Neuronal stem cell (in vitro differentiated cells): ENCODE results near the gene C11orf86.
A peak's percentile ranks its signal among the peaks of the same experiment; 100 is the strongest.
"Not testable (repeated sequence)": the region's sequence is repeated elsewhere in the genome, so short reads cannot be mapped to it uniquely, and the experiment has no call there.

Source experiments
- DNase-seq: peaks from one replicate; pipeline ENCODE4 v3.0.0-alpha.2; 2013; ENCODE audit warnings: low spot score
- H2AFZ ChIP-seq: one replicate; pipeline ENCODE4 v1.6.1; 2013; ENCODE audit warnings: mild to moderate bottlenecking, low read length, inconsistent platforms
- H2AK5ac ChIP-seq: 2 replicates; pipeline ENCODE4 v1.6.1; 2013; ENCODE audit warnings: low read depth, mild to moderate bottlenecking, inconsistent platforms, low read length, moderate library complexity, mixed read lengths
- H2BK120ac ChIP-seq: 2 replicates; pipeline ENCODE4 v1.6.1; 2013; ENCODE audit warnings: low read depth, mild to moderate bottlenecking, inconsistent platforms, low read length, moderate library complexity, mixed read lengths
- H2BK12ac ChIP-seq: one replicate; pipeline ENCODE4 v1.6.1; 2013; ENCODE audit warnings: low read length, inconsistent platforms
- H2BK15ac ChIP-seq: 2 replicates; pipeline ENCODE4 v1.6.1; 2013; ENCODE audit warnings: mild to moderate bottlenecking, low read length, inconsistent platforms, mixed read lengths
- H2BK5ac ChIP-seq: one replicate; pipeline ENCODE4 v1.6.1; 2013; ENCODE audit warnings: inconsistent platforms, mild to moderate bottlenecking, low read length, moderate library complexity
- H3K14ac ChIP-seq: one replicate; pipeline ENCODE4 v1.6.1; 2013; ENCODE audit warnings: low read length, inconsistent platforms
- H3K18ac ChIP-seq: 2 replicates; pipeline ENCODE4 v1.6.1; 2013; ENCODE audit warnings: low read length, inconsistent platforms
- H3K23ac ChIP-seq: 2 replicates; pipeline ENCODE4 v1.6.1; 2013; ENCODE audit warnings: low read depth, mild to moderate bottlenecking, mixed read lengths, low read length, inconsistent platforms; ENCODE audit not compliant: poor library complexity
- H3K27ac ChIP-seq: replicated peaks from 3 replicates; pipeline ENCODE4 v1.5.1; 2013; ENCODE audit warnings: low read length, inconsistent platforms
- H3K27me3 ChIP-seq, 3 experiments: 2 replicates each; pipeline ENCODE4 v1.6.1; 2013; ENCODE audit warnings: low read length in 3 of 3, mild to moderate bottlenecking in 2 of 3, inconsistent platforms in 1 of 3, low read depth in 1 of 3, mixed read lengths in 1 of 3, moderate library complexity in 1 of 3; ENCODE audit not compliant: control insufficient read depth in 3 of 3, insufficient read depth in 3 of 3
- H3K36me3 ChIP-seq, 2 donors: replicated peaks in 1 of 2; 2 replicates each; pipeline ENCODE4 v1.6.1; 2013; ENCODE audit warnings: low read length in 2 of 2; ENCODE audit not compliant: control insufficient read depth in 2 of 2, insufficient read depth in 2 of 2
- H3K4ac ChIP-seq: 2 replicates; pipeline ENCODE4 v1.6.1; 2013; ENCODE audit warnings: inconsistent platforms, mild to moderate bottlenecking, low read length, moderate library complexity
- H3K4me1 ChIP-seq, 2 donors: 1 replicate in 1 of 2; 2 replicates in 1 of 2; pipeline ENCODE4 v1.6.1; 2013; ENCODE audit warnings: low read length in 2 of 2, low read depth in 1 of 2; ENCODE audit not compliant: control insufficient read depth in 2 of 2, insufficient read depth in 1 of 2
- H3K4me2 ChIP-seq: one replicate; pipeline ENCODE4 v1.6.1; 2013; ENCODE audit warnings: mild to moderate bottlenecking, low read length, inconsistent platforms; ENCODE audit not compliant: insufficient read depth, poor library complexity, severe bottlenecking
- H3K4me3 ChIP-seq, 2 donors: 2 replicates each; pipeline ENCODE4 v1.5.1; 2013; ENCODE audit warnings: low read length in 2 of 2, mild to moderate bottlenecking in 2 of 2, inconsistent platforms in 1 of 2, moderate library complexity in 1 of 2
- H3K79me1 ChIP-seq: one replicate; pipeline ENCODE4 v1.6.1; 2013; ENCODE audit warnings: low read depth, mild to moderate bottlenecking, inconsistent platforms, low read length, moderate library complexity
- H3K9ac ChIP-seq: one replicate; pipeline ENCODE4 v1.6.1; 2013; ENCODE audit warnings: mild to moderate bottlenecking, low read depth, low read length, inconsistent platforms; ENCODE audit not compliant: poor library complexity
- H3K9me3 ChIP-seq, 2 donors: replicated peaks in 1 of 2; 2 replicates each; pipeline versions ENCODE3 to v1.6.1; 2013; ENCODE audit warnings: low read length in 2 of 2, mild to moderate bottlenecking in 2 of 2, inconsistent platforms in 1 of 2, low read depth in 1 of 2, mixed read lengths in 1 of 2, moderate library complexity in 1 of 2; ENCODE audit not compliant: control insufficient read depth in 2 of 2, insufficient read depth in 1 of 2
- H4K8ac ChIP-seq: one replicate; pipeline ENCODE4 v1.6.1; 2013; ENCODE audit warnings: low read depth, mild to moderate bottlenecking, inconsistent platforms, low read length, moderate library complexity
- H4K91ac ChIP-seq: one replicate; pipeline ENCODE4 v1.6.1; 2013; ENCODE audit warnings: low read length, low read depth, mild to moderate bottlenecking, inconsistent platforms; ENCODE audit not compliant: poor library complexity
- WGBS, 2 donors: extraction: QIAGEN DNeasy Blood & Tissue Kit; methylation state at CpG; one replicate each; pipeline ENCODE4 v1.1.7; 2013; ENCODE audit warnings: missing lambda C conversion rate in 2 of 2, mixed read lengths in 1 of 2; ENCODE audit not compliant: insufficient read length in 2 of 2, insufficient replicate concordance in 1 of 2; ENCODE audit errors: extremely low coverage in 2 of 2; 5-methylcytosine and 5-hydroxymethylcytosine counted together

C11orf86 gene

DNA sequence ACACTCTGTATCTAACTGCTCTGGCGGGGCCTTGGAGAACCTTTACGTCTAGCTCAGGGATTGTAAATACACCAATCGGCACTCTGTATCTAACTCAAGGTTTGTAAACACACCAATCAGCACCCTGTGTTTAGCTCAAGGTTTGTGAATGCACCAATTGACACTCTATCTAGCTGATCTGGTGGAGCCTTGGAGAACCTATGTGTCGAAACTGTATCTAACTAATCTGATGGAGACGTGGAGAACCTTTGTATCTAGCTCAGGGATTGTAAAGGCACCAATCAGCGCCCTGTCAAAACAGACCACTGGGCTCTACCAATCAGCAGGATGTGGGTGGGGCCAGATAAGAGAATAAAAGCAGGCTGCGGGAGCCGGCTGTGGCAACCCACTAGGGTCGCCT is 14.3 kb downstream of the C11orf86 start:
- H2BK12ac ChIP-seq, H3K79me1 ChIP-seq, H2AK5ac ChIP-seq, H3K4me2 ChIP-seq, H3K27ac ChIP-seq, H4K8ac ChIP-seq, H3K4me1 ChIP-seq, H3K36me3 ChIP-seq, H2BK120ac ChIP-seq, H3K4me3 ChIP-seq, H3K14ac ChIP-seq, H4K91ac ChIP-seq, DNase-seq, H2AFZ ChIP-seq, H3K18ac ChIP-seq, H3K23ac ChIP-seq, H3K27me3 ChIP-seq, H3K4ac ChIP-seq, H3K9me3 ChIP-seq, H3K9ac ChIP-seq, H2BK5ac ChIP-seq, H2BK15ac ChIP-seq: not testable (repeated sequence)
- WGBS, 2 donors, result no CpG with 5 or more reads among the region's 9 CpGs

GRCh38 chr11:66992041-66992440 is 16.9 kb downstream of the C11orf86 start:
- Histone ChIP-seq H3K27ac (no peak overlapping the region), H4K8ac (no peak overlapping the region), H3K18ac (no peak overlapping the region), H2BK15ac (no peak overlapping the region), H2BK5ac (no peak overlapping the region), H3K4ac (no peak overlapping the region), H3K4me1 (peaks cover 5 to 10% of the 10 kb centered on the region in 2 donors), H2BK12ac (no peak overlapping the region), H3K14ac (no peak overlapping the region), H3K36me3 (no peaks in the 10 kb centered on the region), H3K9ac (no peak overlapping the region), H3K23ac (no peak overlapping the region), H3K27me3 (no peaks in the 10 kb centered on the region), H4K91ac (no peak overlapping the region), H3K9me3 (no peaks in the 10 kb centered on the region), H3K79me1 (no peaks in the 10 kb centered on the region), H2AK5ac (no peak overlapping the region), H3K4me2 (no peak overlapping the region), H2AFZ (no peak overlapping the region), H2BK120ac (no peak overlapping the region), H3K4me3 (no peak overlapping the region)
- no CpG with 5 or more reads among the region's 2 CpGs for WGBS, 2 donors
- DNase-seq, result no peak

- Histone ChIP-seq H2AK5ac (no peak overlapping the region), H3K4ac (no peak overlapping the region), H3K18ac (peak overlapping the region; percentile 11), H3K79me1 (no peaks in the 10 kb centered on the region), H3K9me3 (no peaks in the 10 kb centered on the region), H3K4me2 (no peak overlapping the region), H2BK120ac (no peak overlapping the region), H4K91ac (no peak overlapping the region), H2BK12ac (no peak overlapping the region), H3K27me3 (peaks cover 0 to 2% (median 0%) of the 10 kb centered on the region in 3 experiments), H3K4me3 (no peak overlapping the region), H2BK15ac (no peak overlapping the region), H4K8ac (no peak overlapping the region), H3K9ac (no peak overlapping the region), H2AFZ (no peak overlapping the region), H3K14ac (no peak overlapping the region), H3K23ac (no peak overlapping the region), H3K27ac (no peak overlapping the region), H3K4me1 (peaks cover 0 to 4% of the 10 kb centered on the region in 2 donors), H3K36me3 (no peaks in the 10 kb centered on the region), H2BK5ac (no peak overlapping the region)
- WGBS, 2 donors, result no CpG with 5 or more reads among the region's 8 CpGs
- DNase-seq, result no peak
Measured at GRCh38 chr11:66996609-66997273, 21.6 kb downstream of the C11orf86 start.

- DNase-seq, result no peak
- no peaks in the 10 kb centered on the region for H3K9me3 ChIP-seq
- H3K27ac ChIP-seq, result no peak overlapping the region
- H3K4ac ChIP-seq, result no peak overlapping the region
- peaks cover 0 to 6% (median 0%) of the 10 kb centered on the region in 3 experiments for H3K27me3 ChIP-seq
- no peaks in the 10 kb centered on the region for H3K36me3 ChIP-seq
- H4K8ac ChIP-seq, result no peak overlapping the region
- H4K91ac ChIP-seq, result no peak overlapping the region
- no peak overlapping the region for H3K4me2 ChIP-seq
- no peak overlapping the region for H3K23ac ChIP-seq
- H2AK5ac ChIP-seq, result no peak overlapping the region
- WGBS, 2 donors, result no CpG with 5 or more reads among the region's 7 CpGs
- H2BK12ac ChIP-seq, result no peak overlapping the region
- no peak overlapping the region for H3K9ac ChIP-seq
- H2BK15ac ChIP-seq, result no peak overlapping the region
- no peak overlapping the region for H3K14ac ChIP-seq
- no peak overlapping the region for H2BK120ac ChIP-seq
- no peak overlapping the region for H2BK5ac ChIP-seq
- no peak overlapping the region for H3K18ac ChIP-seq
- H3K4me1 ChIP-seq, result peaks cover 13 to 14% of the 10 kb centered on the region in 2 donors
- H3K79me1 ChIP-seq, result no peaks in the 10 kb centered on the region
- H2AFZ ChIP-seq, result no peak overlapping the region
- no peak overlapping the region for H3K4me3 ChIP-seq
Measured at GRCh38 chr11:66999555-66999954, 24.5 kb downstream of the C11orf86 start.
